GM23248 (cell line): ENCODE data around the gene HMGB2. TPM values are rescaled to one million over a fixed set of nuclear protein-coding genes. Genes with fewer than 3 reads are reported as not detected.

ENCODE experiments used
- DNase-seq: peaks from one replicate; pipeline ENCODE4 v3.0.0-alpha.2; 2015
- H2AFZ ChIP-seq: fragments of 200-600 bp; sonication (generic); 2 replicates; pipeline ENCODE4 v1.6.1; 2016; ENCODE audit warnings: antibody characterized with exemption
- H3F3A ChIP-seq: fragments of 200-600 bp; sonication (generic); 2 replicates; pipeline ENCODE4 v1.6.1; 2016; ENCODE audit warnings: mild to moderate bottlenecking, antibody characterized with exemption, mixed run types; ENCODE audit not compliant: insufficient read depth
- H3K27ac ChIP-seq: fragments of 200-600 bp; sonication (generic); 2 replicates; pipeline ENCODE4 v1.5.1; 2016; ENCODE audit warnings: mild to moderate bottlenecking
- H3K27me3 ChIP-seq: fragments of 200-600 bp; sonication (generic); replicated peaks from 2 replicates; pipeline ENCODE4 v1.6.1; 2016; ENCODE audit warnings: mild to moderate bottlenecking; ENCODE audit not compliant: insufficient read depth
- H3K36me3 ChIP-seq: fragments of 200-600 bp; sonication (generic); 2 replicates; pipeline ENCODE4 v1.6.1; 2016; ENCODE audit warnings: low read depth, mild to moderate bottlenecking
- H3K4me1 ChIP-seq: fragments of 200-600 bp; sonication (generic); 2 replicates; pipeline ENCODE4 v1.6.1; 2016; ENCODE audit warnings: mild to moderate bottlenecking; ENCODE audit not compliant: insufficient read depth
- H3K4me2 ChIP-seq: fragments of 200-600 bp; sonication (generic); one replicate; pipeline ENCODE4 v1.6.1; 2016; ENCODE audit warnings: mild to moderate bottlenecking; ENCODE audit not compliant: unreplicated experiment
- H3K4me3 ChIP-seq: fragments of 200-600 bp; sonication (generic); 2 replicates; pipeline ENCODE4 v1.5.1; 2016; ENCODE audit warnings: mild to moderate bottlenecking
- H3K79me2 ChIP-seq: fragments of 200-600 bp; sonication (generic); 2 replicates; pipeline ENCODE4 v1.6.1; 2016; ENCODE audit warnings: mild to moderate bottlenecking; ENCODE audit not compliant: insufficient read depth
- H3K9ac ChIP-seq: fragments of 200-600 bp; sonication (generic); 2 replicates; pipeline ENCODE4 v1.6.1; 2016; ENCODE audit warnings: mild to moderate bottlenecking
- H3K9me2 ChIP-seq: fragments of 200-600 bp; sonication (generic); 2 replicates; pipeline ENCODE4 v1.6.1; 2016; ENCODE audit warnings: mixed run types, mild to moderate bottlenecking, moderate library complexity; ENCODE audit not compliant: insufficient read depth
- H3K9me3 ChIP-seq: fragments of 200-600 bp; sonication (generic); one replicate; pipeline ENCODE4 v1.6.1; 2017; ENCODE audit warnings: low read depth
- H4K20me1 ChIP-seq: fragments of 200-600 bp; sonication (generic); 2 replicates; pipeline ENCODE4 v1.6.0; 2016; ENCODE audit not compliant: insufficient read depth
- EZH2 ChIP-seq: fragments of 200-600 bp; sonication (generic); IDR thresholded peaks from 2 replicates; pipeline ENCODE4 v1.6.1; 2018; ENCODE audit warnings: antibody characterized with exemption, mild to moderate bottlenecking; ENCODE audit not compliant: insufficient read depth, poor library complexity, severe bottlenecking
- EZH2phosphoT487 ChIP-seq: fragments of 200-600 bp; sonication (generic); IDR thresholded peaks from 2 replicates; pipeline ENCODE4 v1.6.1; 2018; ENCODE audit warnings: antibody characterized with exemption, moderate library complexity, mild to moderate bottlenecking, low read depth; ENCODE audit not compliant: insufficient read depth
- WGBS, 2 experiments: methylation state at CpG; one replicate each; pipeline ENCODE4 v1.1.6; 2015 to 2017; ENCODE audit warnings: low lambda C conversion rate in 2 of 2, low coverage in 1 of 2; ENCODE audit errors: missing lambda C conversion rate in 2 of 2; 5-methylcytosine and 5-hydroxymethylcytosine counted together
- in situ Hi-C: fragments of 300-500 bp; cut with MboI; formaldehyde crosslinking; loops from 2 replicates; pipeline ENCODE4 v1.15.0; 2020
- polyA plus RNA-seq: library from polyadenylated mRNA; unstranded; fragments of >200 nt; fragmentation: Nextera tagmentation; extraction: Ambion mirVana; gene quantifications from 2 replicates; pipeline ENCODE4 v1.2.1, GENCODE V29; 2016
- total RNA-seq: library from RNA; depleted of rRNA; stranded (reverse); fragments of >200 nt; shearing (Covaris generic); gene quantifications from 2 replicates; pipeline ENCODE4 v1.2.3, GENCODE V29; 2014

The HMGB2 gene
- total and polyA plus RNA-seq, 2 experiments from 2014 or later, result 31.1 to 91.6 TPM

- Histone ChIP-seq H3K27ac (no peak overlapping the region), H3K4me1 (peaks cover 19% of the 10 kb centered on the region), H3K9ac (no peak overlapping the region), H3K4me3 (no peak overlapping the region), H3K36me3 (no peaks in the 10 kb centered on the region), H3K79me2 (no peaks in the 10 kb centered on the region), H3K4me2 (peak overlapping the region; percentile 7), H4K20me1 (no peaks in the 10 kb centered on the region), H3K27me3 (no peaks in the 10 kb centered on the region), H3K9me3 (no peaks in the 10 kb centered on the region), H2AFZ (no peak overlapping the region), H3K9me2 (no peaks in the 10 kb centered on the region), H3F3A (peaks cover 11% of the 10 kb centered on the region; the same call in 1 of the 2 replicates)
- TF ChIP-seq EZH2phosphoT487, result no peak
- DNase-seq, result peak; percentile 85
- 1 to 4% methylated on average over 3 of the region's 3 CpGs for WGBS, 2 experiments
- in situ Hi-C loops, result no loop called here
These were observed 15.4 kb downstream of the HMGB2 start for GRCh38 chr4:173318648-173319211.

GRCh38 chr4:173318240-173318639 is 15.9 kb downstream of the HMGB2 start:
- H3K4me1 ChIP-seq, result peaks cover 16% of the 10 kb centered on the region
- H3K27ac ChIP-seq, result no peak overlapping the region
- no peak overlapping the region for H2AFZ ChIP-seq
- H3K9me2 ChIP-seq, result no peaks in the 10 kb centered on the region
- DNase-seq, result no peak
- no peaks in the 10 kb centered on the region for H3K9me3 ChIP-seq
- H3K79me2 ChIP-seq, result no peaks in the 10 kb centered on the region
- H3K27me3 ChIP-seq, result no peaks in the 10 kb centered on the region
- no peaks in the 10 kb centered on the region for H4K20me1 ChIP-seq
- no peak overlapping the region for H3K4me3 ChIP-seq
- H3K4me2 ChIP-seq, result no peak overlapping the region
- no peaks in the 10 kb centered on the region for H3K36me3 ChIP-seq
- peaks cover 11% of the 10 kb centered on the region; the same call in 1 of the 2 replicates for H3F3A ChIP-seq
- TF ChIP-seq EZH2phosphoT487 (no peak), EZH2 (no peak)
- in situ Hi-C loops, result no loop called here
- H3K9ac ChIP-seq, result no peak overlapping the region

GRCh38 chr4:173317004-173317403 is 17.2 kb downstream of the HMGB2 start:
- no peaks in the 10 kb centered on the region for H4K20me1 ChIP-seq
- no peaks in the 10 kb centered on the region for H3K79me2 ChIP-seq
- peaks cover 12% of the 10 kb centered on the region for H3K4me1 ChIP-seq
- no peak overlapping the region for H3K4me3 ChIP-seq
- peaks cover 11% of the 10 kb centered on the region; the same call in 1 of the 2 replicates for H3F3A ChIP-seq
- H3K4me2 ChIP-seq, result no peak overlapping the region
- peak; percentile 29 for DNase-seq
- no peak overlapping the region for H3K9ac ChIP-seq
- no peak overlapping the region for H3K27ac ChIP-seq
- no peaks in the 10 kb centered on the region for H3K9me3 ChIP-seq
- 78 to 84% methylated on average over 3 of the region's 3 CpGs for WGBS, 2 experiments
- in situ Hi-C loops, result no loop called here
- TF ChIP-seq EZH2phosphoT487, result no peak
- no peaks in the 10 kb centered on the region for H3K9me2 ChIP-seq
- H3K27me3 ChIP-seq, result no peaks in the 10 kb centered on the region
- no peaks in the 10 kb centered on the region for H3K36me3 ChIP-seq
- H2AFZ ChIP-seq, result no peak overlapping the region

GRCh38 chr4:173316060-173316459 is 18.1 kb downstream of the HMGB2 start:
- Histone ChIP-seq H3K79me2 (no peaks in the 10 kb centered on the region), H3K4me3 (no peak overlapping the region), H3K27me3 (no peaks in the 10 kb centered on the region), H3K4me1 (peaks cover 12% of the 10 kb centered on the region), H3K27ac (no peak overlapping the region), H3K4me2 (no peak overlapping the region), H3F3A (peaks cover 11% of the 10 kb centered on the region; the same call in 1 of the 2 replicates), H3K36me3 (no peaks in the 10 kb centered on the region), H2AFZ (no peak overlapping the region), H3K9ac (no peak overlapping the region), H3K9me3 (no peaks in the 10 kb centered on the region), H4K20me1 (no peaks in the 10 kb centered on the region), H3K9me2 (no peaks in the 10 kb centered on the region)
- WGBS, 2 experiments, result 91 to 92% methylated on average over 2 of the region's 2 CpGs
- no peak for DNase-seq
- TF ChIP-seq EZH2 (no peak), EZH2phosphoT487 (no peak)
- in situ Hi-C loops, result no loop called here

- H3K4me3 ChIP-seq, result no peak overlapping the region
- H3K4me2 ChIP-seq, result no peak overlapping the region
- H3F3A ChIP-seq, result peaks cover 8% of the 10 kb centered on the region; the same call in 1 of the 2 replicates
- no peak overlapping the region for H3K9ac ChIP-seq
- H3K27ac ChIP-seq, result no peak overlapping the region
- no peak for TF ChIP-seq EZH2
- no peak for TF ChIP-seq EZH2phosphoT487
- H3K9me3 ChIP-seq, result no peaks in the 10 kb centered on the region
- DNase-seq, result no peak
- peaks cover 9% of the 10 kb centered on the region for H3K4me1 ChIP-seq
- no peaks in the 10 kb centered on the region for H3K9me2 ChIP-seq
- WGBS, 2 experiments, result 71 to 75% methylated on average over 3 of the region's 3 CpGs
- in situ Hi-C loops, result loop anchor here (5.0 kb wide), 1 partner anchor 98 kb away; no protein-coding TSS in a partner anchor
- no peaks in the 10 kb centered on the region for H4K20me1 ChIP-seq
- no peaks in the 10 kb centered on the region for H3K79me2 ChIP-seq
- no peaks in the 10 kb centered on the region for H3K27me3 ChIP-seq
- no peak overlapping the region for H2AFZ ChIP-seq
- no peaks in the 10 kb centered on the region for H3K36me3 ChIP-seq
These were observed 19.4 kb downstream of the HMGB2 start for GRCh38 chr4:173314715-173315114.
